Stimulated activated CD4-positive, alpha-beta T cell treated with anti-CD3 and anti-CD28 coated beads, Interleukin-1b, Interleukin-23, amount 100 ng/mL, for 24 hours (primary cell): Measurements from ENCODE around the gene AFAP1.

Source experiments
- DNase-seq, 4 experiments: peaks; one replicate each; pipeline ENCODE4 v3.0.0-alpha.2; 2020; ENCODE audit warnings: low read depth in 4 of 4, low spot score in 1 of 4

Gene AFAP1

GRCh38 chr4:7867701-7868435 is 71.8 kb downstream of the AFAP1 start:
- no peak for DNase-seq

DNA sequence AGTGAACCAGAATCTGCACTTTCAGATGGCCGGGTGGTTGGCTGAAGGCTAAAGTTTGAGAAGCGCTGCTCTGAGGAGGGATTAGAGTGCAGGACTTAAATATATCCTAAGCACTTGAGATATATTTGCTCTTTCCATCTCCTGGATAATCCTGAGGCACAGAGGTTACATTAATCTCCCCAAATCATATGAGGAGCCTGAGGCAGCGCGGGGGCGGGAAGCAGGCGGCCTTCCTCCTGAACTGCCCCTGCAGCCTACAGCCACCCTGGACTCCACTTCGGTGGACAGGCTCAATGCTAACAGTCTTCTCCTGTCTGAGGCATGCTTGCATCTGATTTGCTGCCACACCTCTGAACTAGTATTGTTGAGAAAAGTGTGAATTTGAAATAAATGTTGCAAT is 72.5 kb downstream of the AFAP1 start:
- no peak for DNase-seq

DNA sequence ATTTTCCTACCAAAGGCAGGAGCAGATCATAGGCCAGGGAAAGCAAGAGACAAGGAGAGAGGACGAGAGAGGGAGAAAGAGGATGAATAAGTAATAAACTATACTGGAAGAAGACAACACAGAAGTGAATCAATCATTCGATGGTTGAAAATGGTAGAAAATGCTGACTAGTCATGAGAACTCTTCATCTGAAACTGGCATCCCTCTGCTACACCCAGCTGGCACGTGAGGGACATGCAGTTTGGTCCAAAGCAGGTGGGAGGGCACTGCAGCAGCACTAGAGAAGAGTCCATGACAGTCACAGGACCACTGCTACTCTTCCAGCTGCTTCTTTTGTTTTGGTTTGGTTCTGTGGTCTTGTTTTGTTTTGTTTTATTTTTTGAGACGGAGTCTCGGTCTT is 74.1 kb downstream of the AFAP1 start:
- DNase-seq: no peak

GRCh38 chr4:7864685-7865084 is 75.0 kb downstream of the AFAP1 start:
- DNase-seq: no peak

DNA sequence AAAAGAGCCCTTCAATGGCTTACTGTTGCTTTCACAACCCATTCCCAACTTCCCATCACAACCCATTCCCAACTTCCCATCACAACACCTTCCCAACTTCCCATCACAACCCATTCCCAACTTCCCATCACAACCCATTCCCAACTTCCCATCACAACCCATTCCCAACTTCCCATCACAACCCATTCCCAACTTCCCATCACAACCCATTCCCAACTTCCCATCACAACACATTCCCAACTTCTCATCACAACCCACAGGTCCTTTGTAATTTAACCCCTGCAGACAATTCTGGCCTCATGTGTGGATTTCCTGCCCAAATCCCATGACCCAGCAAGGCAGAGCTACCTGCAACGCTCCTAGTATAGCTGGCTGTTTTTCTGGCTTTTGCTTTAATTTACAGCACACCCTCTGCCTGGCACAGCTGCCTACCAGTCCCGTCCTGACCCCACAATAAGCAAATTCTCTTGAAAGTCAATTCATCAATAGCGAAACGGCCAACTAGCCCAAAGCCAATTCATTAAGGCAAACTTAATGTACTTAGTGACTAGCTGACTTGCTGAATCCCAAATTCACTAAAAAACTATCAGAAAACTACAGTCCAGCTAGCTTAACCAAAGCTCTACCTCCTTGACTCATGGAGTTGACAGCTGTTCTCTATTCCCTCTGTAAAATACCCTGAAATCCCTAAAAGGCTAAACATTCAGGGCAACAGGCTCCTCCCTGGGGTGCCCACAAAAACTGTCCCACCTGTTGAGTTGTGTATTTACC is 75.6 kb downstream of the AFAP1 start:
- no peak for DNase-seq

- DNase-seq: no peak
Observed at GRCh38 chr4:7862561-7863192, 77.0 kb downstream of the AFAP1 start.

GRCh38 chr4:7861440-7861881 is 78.2 kb downstream of the AFAP1 start:
- no peak for DNase-seq

DNA sequence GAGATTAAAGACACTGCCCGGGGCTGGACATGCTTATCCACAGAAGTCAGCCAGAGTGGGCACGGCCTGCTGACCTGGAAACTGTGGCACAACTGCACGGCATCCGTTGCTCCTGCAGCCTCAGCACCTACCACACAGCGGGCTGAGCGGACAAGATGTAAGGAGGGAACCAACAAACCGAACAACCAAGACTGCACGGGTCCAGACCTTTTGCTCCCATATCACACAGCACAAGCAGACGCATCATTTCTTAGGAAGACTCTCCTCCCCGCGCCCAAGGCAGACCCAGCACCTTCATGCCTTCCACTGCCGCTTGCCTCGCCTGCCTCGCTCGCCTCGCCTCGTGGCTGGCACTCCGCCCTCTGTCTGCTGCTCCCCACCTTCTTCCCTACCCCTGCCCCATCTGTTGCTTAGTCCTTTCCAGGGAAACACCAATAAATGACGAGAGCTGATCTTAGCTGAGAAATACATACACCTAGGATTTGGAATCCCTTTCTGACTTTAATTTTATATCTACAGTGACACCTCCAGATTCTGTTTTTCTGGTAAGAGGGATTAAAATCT is 79.0 kb downstream of the AFAP1 start:
- no peak for DNase-seq

DNA sequence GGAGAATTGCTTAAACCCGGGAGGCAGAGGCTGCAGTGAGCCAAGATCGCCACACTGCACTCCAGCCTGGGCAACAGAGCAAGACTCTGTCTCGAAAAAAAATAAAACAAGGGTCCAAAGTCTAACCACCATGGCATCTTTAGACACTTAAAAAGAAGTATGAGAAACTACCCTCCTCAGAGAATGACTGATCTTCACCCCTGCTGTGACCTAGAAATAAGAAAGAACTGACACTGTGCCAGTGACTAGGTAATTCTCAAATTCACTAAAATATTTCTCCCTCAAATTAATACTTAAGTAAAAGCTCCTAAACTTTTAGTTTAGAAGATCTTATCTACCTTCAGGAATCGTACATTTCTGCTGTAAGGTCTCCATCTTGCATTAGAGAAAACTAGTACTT is 80.3 kb downstream of the AFAP1 start:
- no peak for DNase-seq

GRCh38 chr4:7858498-7858897 is 81.2 kb downstream of the AFAP1 start:
- no peak for DNase-seq

GRCh38 chr4:7857993-7858392 is 81.7 kb downstream of the AFAP1 start:
- DNase-seq: no peak

DNA sequence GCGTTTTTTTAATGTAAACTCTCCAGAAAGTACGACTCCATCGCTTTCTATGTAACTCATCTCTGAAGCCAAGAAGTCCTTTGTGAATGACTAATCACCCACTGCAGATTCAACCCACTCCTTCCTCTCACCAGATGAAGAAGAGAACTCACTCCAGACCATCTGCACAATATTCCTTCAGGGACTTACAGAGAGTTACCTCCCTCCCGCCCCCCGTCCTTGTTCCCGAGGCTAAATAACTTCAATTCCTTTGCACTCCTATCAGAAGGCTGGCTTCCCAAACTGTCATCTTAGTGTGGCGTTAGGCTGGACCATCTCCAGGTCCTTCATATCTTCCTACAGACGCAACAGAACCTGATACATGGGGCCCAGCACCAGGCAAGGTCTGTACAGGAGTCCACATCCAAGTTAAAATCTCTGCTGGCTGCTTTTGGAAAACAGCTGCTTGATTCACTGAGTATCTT is 82.4 kb downstream of the AFAP1 start:
- DNase-seq: no peak

DNA sequence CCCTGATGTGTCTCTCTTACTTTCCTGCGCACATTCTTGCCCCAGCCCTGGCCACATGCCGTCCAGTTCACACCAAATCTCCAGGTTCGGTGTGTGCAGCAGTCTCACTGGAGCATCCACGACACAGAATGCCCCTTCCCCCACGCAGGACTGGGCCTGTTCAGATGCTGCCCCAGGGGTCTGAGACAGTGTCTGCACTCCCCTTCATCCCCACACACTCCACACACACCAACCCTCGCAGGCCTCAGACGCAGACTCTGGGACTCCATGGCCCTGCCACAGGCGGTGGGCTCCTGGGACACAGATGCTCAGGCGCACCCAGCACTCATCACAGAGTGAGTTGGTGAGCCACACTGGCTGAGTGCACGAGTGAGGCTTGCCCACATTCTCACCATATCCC is 83.9 kb downstream of the AFAP1 start:
- DNase-seq: no peak

DNA sequence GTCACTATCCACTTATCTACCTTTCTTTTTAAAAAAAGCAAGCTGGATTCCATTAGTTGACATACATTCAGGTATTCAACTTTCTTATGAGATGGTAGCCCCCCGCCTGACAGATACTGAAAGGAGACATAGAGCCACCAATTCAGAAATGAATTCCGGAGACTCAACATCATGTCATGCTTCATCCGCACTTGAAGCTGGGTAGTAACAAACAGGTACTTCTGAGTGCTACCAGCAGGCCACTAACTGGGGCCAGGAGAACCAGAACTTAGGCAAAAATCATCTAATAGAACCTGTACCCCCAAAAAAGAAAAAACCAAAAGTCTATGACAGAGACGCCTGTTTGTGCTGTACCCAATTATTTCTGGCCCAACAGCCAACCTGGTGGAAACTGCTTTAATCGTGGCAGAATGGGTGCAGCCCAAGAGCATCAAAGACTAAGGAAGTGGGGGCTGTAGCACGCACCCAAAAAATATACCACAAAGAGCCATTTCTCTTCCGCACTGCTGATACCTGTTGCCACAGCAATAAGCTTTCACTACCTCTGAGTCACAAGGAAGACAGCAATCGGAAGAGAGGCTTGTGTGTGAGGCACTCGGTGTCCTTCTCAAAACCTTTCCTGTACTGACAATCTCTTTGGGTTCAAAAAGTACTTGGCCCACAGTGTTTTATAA is 84.8 kb downstream of the AFAP1 start:
- no peak for DNase-seq

DNA sequence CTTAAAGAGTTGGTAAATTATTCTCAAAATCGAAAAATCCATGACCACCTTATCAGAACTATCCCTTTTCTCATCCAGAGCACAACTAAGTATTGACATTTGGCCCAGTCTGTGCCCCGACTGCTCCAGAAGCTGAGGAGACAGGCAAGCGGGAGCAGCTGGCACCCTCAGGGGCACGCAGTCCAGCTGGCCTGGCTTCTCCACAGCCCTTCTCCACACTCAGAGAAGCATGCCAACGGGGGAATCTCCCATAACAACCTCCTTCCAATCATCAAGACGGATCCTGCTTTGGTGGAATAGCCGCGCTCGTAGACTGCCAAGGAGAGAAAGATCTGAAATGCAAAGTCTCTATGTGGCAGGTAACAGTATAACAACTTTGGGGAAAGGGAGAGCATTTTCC is 85.4 kb downstream of the AFAP1 start:
- no peak for DNase-seq

- no peak for DNase-seq
Observed at GRCh38 chr4:7853271-7853670, 86.4 kb downstream of the AFAP1 start.

DNA sequence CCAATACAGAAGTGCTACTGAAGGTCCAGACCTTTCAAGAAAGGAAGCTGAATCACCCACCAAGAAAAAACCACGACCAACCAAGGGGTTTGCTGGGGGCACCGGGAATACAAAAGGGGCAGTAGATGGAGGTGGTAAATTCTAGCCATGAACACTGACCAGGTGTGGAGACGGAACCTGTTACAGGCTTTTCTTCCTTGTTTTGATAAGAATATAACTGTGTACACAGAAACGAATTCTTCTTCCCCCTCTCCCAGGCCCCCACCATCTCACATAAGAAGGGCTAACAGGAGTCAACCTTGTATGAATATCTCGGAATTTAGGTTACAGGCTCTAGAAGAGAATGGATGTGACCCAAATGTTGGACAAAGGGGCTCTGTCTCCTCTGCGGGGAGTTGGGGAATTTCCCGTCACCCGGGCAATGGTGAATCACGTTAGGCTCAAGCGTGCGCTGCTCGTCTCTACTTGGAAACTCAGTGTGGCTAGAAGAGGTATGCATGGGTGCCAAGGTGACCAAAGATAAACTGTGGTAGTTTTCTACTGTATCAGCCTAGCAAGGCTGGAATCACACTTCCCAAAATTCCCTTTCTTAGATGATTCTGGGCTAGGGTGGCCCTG is 87.0 kb downstream of the AFAP1 start:
- DNase-seq: no peak

DNA sequence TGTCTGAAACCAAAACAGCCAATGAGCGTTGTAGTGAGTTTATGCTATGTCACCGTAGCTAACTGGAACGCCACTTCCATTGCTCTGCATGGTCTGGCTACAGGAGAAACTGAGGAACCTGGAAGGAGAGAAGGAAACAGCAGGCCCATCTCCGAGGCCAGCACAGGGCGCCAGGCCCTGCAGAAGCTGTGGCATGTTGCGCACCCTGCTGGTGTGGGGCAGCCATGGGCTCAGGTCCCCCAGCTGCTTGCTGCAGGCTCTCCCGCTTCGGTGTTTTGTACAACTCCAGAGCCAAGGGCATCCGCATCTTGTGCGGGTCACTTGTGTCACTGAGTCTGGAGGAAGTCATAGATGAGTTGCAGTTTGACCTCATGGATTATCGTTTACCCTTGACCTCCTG is 89.2 kb downstream of the AFAP1 start:
- DNase-seq: no peak

DNA sequence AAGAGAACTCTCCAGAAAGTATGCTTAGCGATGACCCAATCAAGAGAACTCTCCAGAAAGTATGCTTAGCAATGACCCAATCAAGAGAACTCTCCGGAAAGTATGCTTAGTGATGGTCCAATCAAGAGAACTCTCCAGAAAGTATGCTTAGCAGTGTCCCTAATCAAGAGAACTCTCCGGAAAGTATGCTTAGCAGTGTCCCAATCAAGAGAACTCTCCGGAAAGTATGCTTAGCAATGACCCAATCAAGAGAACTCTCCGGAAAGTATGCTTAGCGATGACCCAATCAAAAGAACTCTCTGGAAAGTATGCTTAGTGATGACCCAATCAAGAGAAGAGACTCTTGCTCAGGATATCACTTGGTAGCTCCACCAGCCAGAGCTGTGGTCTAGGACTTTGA is 92.5 kb downstream of the AFAP1 start:
- DNase-seq: no peak

DNA sequence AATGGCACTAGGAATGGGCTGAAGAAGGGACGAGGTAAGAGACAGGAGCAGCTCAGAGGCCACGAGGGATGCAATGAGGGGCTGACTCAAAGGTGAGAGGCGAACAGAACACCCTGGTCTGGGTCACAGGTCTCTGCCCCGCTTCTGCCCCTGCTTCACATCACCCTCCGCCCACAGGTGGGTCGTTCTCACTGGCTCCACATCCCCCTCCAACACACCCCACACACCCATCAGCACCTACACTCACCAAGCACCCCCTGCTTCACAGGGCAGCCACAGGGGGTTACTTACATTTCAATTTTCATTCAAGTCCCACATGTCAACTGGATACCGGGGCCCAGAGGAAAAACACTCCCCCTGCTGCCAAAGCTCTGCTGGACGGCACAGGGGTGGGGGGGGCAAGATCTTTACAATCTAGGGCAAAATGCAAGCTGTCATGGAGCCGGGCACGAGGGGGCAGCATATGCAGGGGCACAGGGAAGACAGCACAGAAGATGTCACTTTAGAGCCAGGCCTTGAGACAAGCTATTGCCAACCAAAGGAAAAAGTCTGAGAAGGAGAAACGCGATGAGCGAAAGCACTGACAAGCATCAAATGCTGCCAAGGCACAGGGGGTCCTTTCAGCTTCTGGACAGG is 94.0 kb downstream of the AFAP1 start:
- no peak for DNase-seq
